Measurements from ENCODE around the gene SHOX. TPM values are rescaled to one million over a fixed set of nuclear protein-coding genes. Genes with fewer than 3 reads are reported as not detected.

Gene SHOX
- polyA plus RNA-seq, 1 donor (not counting 4 experiments of a cell fraction or from before 2014, with no cell fraction given), result not detected

GRCh38 chrX:618761-619450, 11.7 kb upstream of the SHOX start:
- Histone ChIP-seq H3K36me3 (ENCODE audit: control insufficient read depth in 2 of 2, extremely low read depth in 1 of 2, insufficient read depth in 2 of 2, low read length in 2 of 2) (no peaks in the 10 kb centered on the region), H4K20me1 (ENCODE audit: control insufficient read depth, extremely low read depth, insufficient read depth, low read length) (no peaks in the 10 kb centered on the region), H3K27ac (ENCODE audit: control insufficient read depth, insufficient read depth, low read length) (no peak overlapping the region), H3K4me3 (ENCODE audit: control insufficient read depth in 2 of 3, extremely low read depth in 1 of 3, insufficient read depth in 2 of 3, low read depth in 1 of 3, low read length in 3 of 3) (no peak overlapping the region), H3K79me2 (ENCODE audit: control insufficient read depth, insufficient read depth, low read length) (no peaks in the 10 kb centered on the region), H3K27me3 (ENCODE audit: control insufficient read depth, extremely low read depth, insufficient read depth, low read length) (peaks cover 17% of the 10 kb centered on the region), H3K4me1 (ENCODE audit: control insufficient read depth, extremely low read depth, insufficient read depth, low read length) (no peaks in the 10 kb centered on the region), H2AFZ (ENCODE audit: control insufficient read depth, low read length) (no peak overlapping the region), H3K9me3 (ENCODE audit: control insufficient read depth, low read depth, low read length) (no peaks in the 10 kb centered on the region), H3K9ac (ENCODE audit: control insufficient read depth, extremely low read depth, insufficient read depth, low read length) (no peak overlapping the region), H3K4me2 (ENCODE audit: control insufficient read depth, extremely low read depth, insufficient read depth, low read depth, low read length) (no peak overlapping the region), H3K9me1 (ENCODE audit: control insufficient read depth, extremely low read depth, insufficient read depth, low read length) (no peaks in the 10 kb centered on the region)
- no peak for DNase-seq (ENCODE audit: low read depth, low spot score)
- no peak for TF ChIP-seq EZH2 (IDR thresholded peaks at IDR 0.05; ENCODE audit: low read length)
- TF ChIP-seq, protein P1, sequence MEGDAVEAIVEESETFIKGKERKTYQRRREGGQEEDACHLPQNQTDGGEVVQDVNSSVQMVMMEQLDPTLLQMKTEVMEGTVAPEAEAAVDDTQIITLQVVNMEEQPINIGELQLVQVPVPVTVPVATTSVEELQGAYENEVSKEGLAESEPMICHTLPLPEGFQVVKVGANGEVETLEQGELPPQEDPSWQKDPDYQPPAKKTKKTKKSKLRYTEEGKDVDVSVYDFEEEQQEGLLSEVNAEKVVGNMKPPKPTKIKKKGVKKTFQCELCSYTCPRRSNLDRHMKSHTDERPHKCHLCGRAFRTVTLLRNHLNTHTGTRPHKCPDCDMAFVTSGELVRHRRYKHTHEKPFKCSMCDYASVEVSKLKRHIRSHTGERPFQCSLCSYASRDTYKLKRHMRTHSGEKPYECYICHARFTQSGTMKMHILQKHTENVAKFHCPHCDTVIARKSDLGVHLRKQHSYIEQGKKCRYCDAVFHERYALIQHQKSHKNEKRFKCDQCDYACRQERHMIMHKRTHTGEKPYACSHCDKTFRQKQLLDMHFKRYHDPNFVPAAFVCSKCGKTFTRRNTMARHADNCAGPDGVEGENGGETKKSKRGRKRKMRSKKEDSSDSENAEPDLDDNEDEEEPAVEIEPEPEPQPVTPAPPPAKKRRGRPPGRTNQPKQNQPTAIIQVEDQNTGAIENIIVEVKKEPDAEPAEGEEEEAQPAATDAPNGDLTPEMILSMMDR (optimal IDR thresholded peaks at IDR 0.05 in 1 of 3, IDR thresholded peaks at IDR 0.05 in 1 of 3, conservative IDR thresholded peaks at IDR 0.05 in 1 of 3; ENCODE audit: extremely low read depth in 1 of 3, insufficient read depth in 2 of 3, low read length in 3 of 3), result no peak
- dilution Hi-C loops (cut with MboI; ENCODE audit: extremely low pct_ligation_motif_present, low sequenced_read_pairs), result no loop called here
- FAIRE-seq, result no peak

GRCh38 chrX:619451-619811, 11.2 kb upstream of the SHOX start:
- Histone ChIP-seq H3K9me3 (ENCODE audit: control insufficient read depth, low read depth, low read length) (no peaks in the 10 kb centered on the region), H3K36me3 (ENCODE audit: control insufficient read depth in 2 of 2, extremely low read depth in 1 of 2, insufficient read depth in 2 of 2, low read length in 2 of 2) (no peaks in the 10 kb centered on the region), H4K20me1 (ENCODE audit: control insufficient read depth, extremely low read depth, insufficient read depth, low read length) (no peaks in the 10 kb centered on the region), H3K4me1 (ENCODE audit: control insufficient read depth, extremely low read depth, insufficient read depth, low read length) (no peaks in the 10 kb centered on the region), H3K9ac (ENCODE audit: control insufficient read depth, extremely low read depth, insufficient read depth, low read length) (no peak overlapping the region), H3K27ac (ENCODE audit: control insufficient read depth, insufficient read depth, low read length) (no peak overlapping the region), H2AFZ (ENCODE audit: control insufficient read depth, low read length) (no peak overlapping the region), H3K9me1 (ENCODE audit: control insufficient read depth, extremely low read depth, insufficient read depth, low read length) (no peaks in the 10 kb centered on the region), H3K27me3 (ENCODE audit: control insufficient read depth, extremely low read depth, insufficient read depth, low read length) (peaks cover 22% of the 10 kb centered on the region), H3K4me3 (ENCODE audit: control insufficient read depth in 2 of 3, extremely low read depth in 1 of 3, insufficient read depth in 2 of 3, low read depth in 1 of 3, low read length in 3 of 3) (no peak overlapping the region), H3K4me2 (ENCODE audit: control insufficient read depth, extremely low read depth, insufficient read depth, low read depth, low read length) (no peak overlapping the region), H3K79me2 (ENCODE audit: control insufficient read depth, insufficient read depth, low read length) (no peaks in the 10 kb centered on the region)
- no peak for DNase-seq (ENCODE audit: low read depth, low spot score)
- dilution Hi-C loops (cut with MboI; ENCODE audit: extremely low pct_ligation_motif_present, low sequenced_read_pairs), result no loop called here
- TF ChIP-seq EZH2 (IDR thresholded peaks at IDR 0.05; ENCODE audit: low read length), result no peak
- TF ChIP-seq, protein P1 (optimal IDR thresholded peaks at IDR 0.05 in 1 of 3, IDR thresholded peaks at IDR 0.05 in 1 of 3, conservative IDR thresholded peaks at IDR 0.05 in 1 of 3; ENCODE audit: extremely low read depth in 1 of 3, insufficient read depth in 2 of 3, low read length in 3 of 3), result no peak
- FAIRE-seq, result no peak

All from keratinocyte (primary cell).